ENCODE results near the gene PNPLA1. TPM values are rescaled to one million over a fixed set of nuclear protein-coding genes. Genes with fewer than 3 reads are reported as not detected.

The PNPLA1 gene
- total RNA-seq, 1 donor from 2014 or later, result not detected

GRCh38 chr6:36247693-36248092 is 22.2 kb upstream of the PNPLA1 start:
- Histone ChIP-seq H3K36me3 (ENCODE audit: control insufficient read depth, insufficient read depth, low read length) (no peaks in the 10 kb centered on the region), H3K4me3 (ENCODE audit: low read depth, low read length) (no peak overlapping the region), H3K27me3 (ENCODE audit: control insufficient read depth, insufficient read depth, low read length) (no peaks in the 10 kb centered on the region)
- no peak for DNase-seq (ENCODE audit: low read depth)
- no peak for TF ChIP-seq CTCF (IDR thresholded peaks at IDR 0.05; ENCODE audit: insufficient read depth, low read length, poor library complexity, severe bottlenecking)

- Histone ChIP-seq H3K4me3 (ENCODE audit: low read depth, low read length) (no peak overlapping the region), H3K27me3 (ENCODE audit: control insufficient read depth, insufficient read depth, low read length) (no peaks in the 10 kb centered on the region), H3K36me3 (ENCODE audit: control insufficient read depth, insufficient read depth, low read length) (no peaks in the 10 kb centered on the region)
- no peak for DNase-seq (ENCODE audit: low read depth)
- no peak for TF ChIP-seq CTCF (IDR thresholded peaks at IDR 0.05; ENCODE audit: insufficient read depth, low read length, poor library complexity, severe bottlenecking)
These were observed 20.9 kb upstream of the PNPLA1 start for GRCh38 chr6:36248980-36249379.

GRCh38 chr6:36249536-36249935 is 20.3 kb upstream of the PNPLA1 start:
- H3K27me3 ChIP-seq (ENCODE audit: control insufficient read depth, insufficient read depth, low read length), result no peaks in the 10 kb centered on the region
- no peaks in the 10 kb centered on the region for H3K36me3 ChIP-seq (ENCODE audit: control insufficient read depth, insufficient read depth, low read length)
- no peak overlapping the region for H3K4me3 ChIP-seq (ENCODE audit: low read depth, low read length)
- no peak for DNase-seq (ENCODE audit: low read depth)
- TF ChIP-seq CTCF (IDR thresholded peaks at IDR 0.05; ENCODE audit: insufficient read depth, low read length, poor library complexity, severe bottlenecking), result no peak

GRCh38 chr6:36252005-36252404 is 17.9 kb upstream of the PNPLA1 start:
- DNase-seq (ENCODE audit: low read depth), result no peak
- Histone ChIP-seq H3K27me3 (ENCODE audit: control insufficient read depth, insufficient read depth, low read length) (no peaks in the 10 kb centered on the region), H3K36me3 (ENCODE audit: control insufficient read depth, insufficient read depth, low read length) (no peaks in the 10 kb centered on the region), H3K4me3 (ENCODE audit: low read depth, low read length) (no peak overlapping the region)
- no peak for TF ChIP-seq CTCF (IDR thresholded peaks at IDR 0.05; ENCODE audit: insufficient read depth, low read length, poor library complexity, severe bottlenecking)

- no peak for TF ChIP-seq CTCF (IDR thresholded peaks at IDR 0.05; ENCODE audit: insufficient read depth, low read length, poor library complexity, severe bottlenecking)
- DNase-seq (ENCODE audit: low read depth), result no peak
- Histone ChIP-seq H3K4me3 (ENCODE audit: low read depth, low read length) (no peak overlapping the region), H3K27me3 (ENCODE audit: control insufficient read depth, insufficient read depth, low read length) (peaks cover 2% of the 10 kb centered on the region), H3K36me3 (ENCODE audit: control insufficient read depth, insufficient read depth, low read length) (no peaks in the 10 kb centered on the region)
These were observed 6.4 kb upstream of the PNPLA1 start for GRCh38 chr6:36263390-36264000.

- H3K27me3 ChIP-seq (ENCODE audit: control insufficient read depth, insufficient read depth, low read length), result peaks cover 7% of the 10 kb centered on the region
These were observed 4.1 kb upstream of the PNPLA1 start for GRCh38 chr6:36265744-36266143.

More at GRCh38 chr6:36265744-36266143, 4.1 kb upstream of the PNPLA1 start:
- Histone ChIP-seq H3K36me3 (ENCODE audit: control insufficient read depth, insufficient read depth, low read length) (no peaks in the 10 kb centered on the region), H3K4me3 (ENCODE audit: low read depth, low read length) (no peak overlapping the region)
- DNase-seq (ENCODE audit: low read depth), result no peak
- TF ChIP-seq CTCF (IDR thresholded peaks at IDR 0.05; ENCODE audit: insufficient read depth, low read length, poor library complexity, severe bottlenecking), result no peak

All from kidney epithelial cell (primary cell).